ENCODE results near the gene USP7.

USP7 gene

GRCh38 chr16:8960788-8961109 is 3.0 kb downstream of the USP7 start:
- Histone ChIP-seq H3K9me2 (replicated peaks; ENCODE audit: insufficient read depth, low read length) (no peaks in the 10 kb centered on the region), H3K79me2 (ENCODE audit: low read length) (peaks cover 83% of the 10 kb centered on the region), H3K36me3 (replicated peaks; ENCODE audit: insufficient read depth, low read length) (no peaks in the 10 kb centered on the region), H2AFZ (ENCODE audit: low read length) (no peak overlapping the region), H3K27ac (ENCODE audit: low read length) (peak overlapping the region; percentile 84), H3K4me1 (ENCODE audit: low read length) (peaks cover 42% of the 10 kb centered on the region), H3K9me3 (replicated peaks; ENCODE audit: insufficient read depth, low read length) (no peaks in the 10 kb centered on the region), H3K4me2 (ENCODE audit: low read depth, low read length) (peak overlapping the region; percentile 87), H3K27me3 (replicated peaks; ENCODE audit: insufficient read depth, low read length) (no peaks in the 10 kb centered on the region), H3K4me3 (ENCODE audit: low read length) (peak overlapping the region; percentile 68), H3K9ac (ENCODE audit: low read length) (peak overlapping the region; percentile 86; the same call in 1 of the 2 replicates), H3F3A (ENCODE audit: insufficient read depth, low read length) (peaks cover 46% of the 10 kb centered on the region), H4K20me1 (ENCODE audit: insufficient read depth, low read length) (peaks cover 62% of the 10 kb centered on the region)
- DNase-seq = peak; percentile 41
- TF ChIP-seq EZH2 (optimal IDR thresholded peaks at IDR 0.05; ENCODE audit: low read depth, low read length) = no peak
- TF ChIP-seq CTCF (IDR thresholded peaks at IDR 0.05; ENCODE audit: low read length) = no peak
- TF ChIP-seq EZH2phosphoT487 (IDR thresholded peaks at IDR 0.05; ENCODE audit: low read length) = no peak

GRCh38 chr16:8959921-8960787 is 3.6 kb downstream of the USP7 start:
- Histone ChIP-seq H3K9me2 (replicated peaks; ENCODE audit: insufficient read depth, low read length) (no peaks in the 10 kb centered on the region), H3K4me3 (ENCODE audit: low read length) (peak overlapping the region; percentile 68), H3K36me3 (replicated peaks; ENCODE audit: insufficient read depth, low read length) (no peaks in the 10 kb centered on the region)

GRCh38 chr16:8958344-8959167 is 5.2 kb downstream of the USP7 start:
- peaks cover 92% of the 10 kb centered on the region for H3K79me2 ChIP-seq (ENCODE audit: low read length)
- no peaks in the 10 kb centered on the region for H3K36me3 ChIP-seq (replicated peaks; ENCODE audit: insufficient read depth, low read length)
- peaks cover 80% of the 10 kb centered on the region for H4K20me1 ChIP-seq (ENCODE audit: insufficient read depth, low read length)
- H3K9me2 ChIP-seq (replicated peaks; ENCODE audit: insufficient read depth, low read length) = no peaks in the 10 kb centered on the region
- peak overlapping the region; percentile 9; the same call in 1 of the 2 replicates for H3K27ac ChIP-seq (ENCODE audit: low read length)
- no peak for TF ChIP-seq EZH2phosphoT487 (IDR thresholded peaks at IDR 0.05; ENCODE audit: low read length)
- no peak for TF ChIP-seq EZH2 (optimal IDR thresholded peaks at IDR 0.05; ENCODE audit: low read depth, low read length)
- TF ChIP-seq CTCF (IDR thresholded peaks at IDR 0.05; ENCODE audit: low read length) = no peak
- no peak overlapping the region for H2AFZ ChIP-seq (ENCODE audit: low read length)
- no peak for DNase-seq
- no peak overlapping the region for H3K9ac ChIP-seq (ENCODE audit: low read length)
- H3K4me1 ChIP-seq (ENCODE audit: low read length) = peaks cover 42% of the 10 kb centered on the region
- H3K4me2 ChIP-seq (ENCODE audit: low read depth, low read length) = peak overlapping the region; percentile 87
- peak overlapping the region; percentile 41 for H3K4me3 ChIP-seq (ENCODE audit: low read length)
- no peaks in the 10 kb centered on the region for H3K9me3 ChIP-seq (replicated peaks; ENCODE audit: insufficient read depth, low read length)
- peaks cover 46% of the 10 kb centered on the region for H3F3A ChIP-seq (ENCODE audit: insufficient read depth, low read length)
- H3K27me3 ChIP-seq (replicated peaks; ENCODE audit: insufficient read depth, low read length) = no peaks in the 10 kb centered on the region

More at GRCh38 chr16:8959921-8960787, 3.6 kb downstream of the USP7 start:
- H3K9ac ChIP-seq (ENCODE audit: low read length) = peak overlapping the region; percentile 86; the same call in 1 of the 2 replicates
- H2AFZ ChIP-seq (ENCODE audit: low read length) = no peak overlapping the region
- peaks cover 42% of the 10 kb centered on the region for H3K4me1 ChIP-seq (ENCODE audit: low read length)
- peak overlapping the region; percentile 84 for H3K27ac ChIP-seq (ENCODE audit: low read length)
- H3K79me2 ChIP-seq (ENCODE audit: low read length) = peaks cover 89% of the 10 kb centered on the region
- TF ChIP-seq EZH2 (optimal IDR thresholded peaks at IDR 0.05; ENCODE audit: low read depth, low read length) (no peak), EZH2phosphoT487 (IDR thresholded peaks at IDR 0.05; ENCODE audit: low read length) (no peak), CTCF (IDR thresholded peaks at IDR 0.05; ENCODE audit: low read length) (no peak)
- peak overlapping the region; percentile 87 for H3K4me2 ChIP-seq (ENCODE audit: low read depth, low read length)
- peak; percentile 63 for DNase-seq
- H3K9me3 ChIP-seq (replicated peaks; ENCODE audit: insufficient read depth, low read length) = no peaks in the 10 kb centered on the region
- no peaks in the 10 kb centered on the region for H3K27me3 ChIP-seq (replicated peaks; ENCODE audit: insufficient read depth, low read length)
- H3F3A ChIP-seq (ENCODE audit: insufficient read depth, low read length) = peaks cover 46% of the 10 kb centered on the region
- H4K20me1 ChIP-seq (ENCODE audit: insufficient read depth, low read length) = peaks cover 68% of the 10 kb centered on the region
